IMR-90 (cell line): ENCODE results near the gene ITPRIP. TPM values are rescaled to one million over a fixed set of nuclear protein-coding genes. Genes with fewer than 3 reads are reported as not detected.

ENCODE experiments used
- ATAC-seq: fragments of 200-7000 bp; cut with Tn5 transposase; 2 replicates; pipeline ENCODE4 v1.9.1; 2020; ENCODE audit warnings: low read depth, mild to moderate bottlenecking, moderate library complexity
- BruUV-seq: library from RNA; stranded (reverse); fragments of 400-500 nt; replicated peaks from 2 replicates; lab custom pipeline; 2021; lab: Mats Ljungman, UMichigan
- CTCF ChIA-PET: fragments of 300-600 bp; formaldehyde crosslinking; extraction: SDS; loops from one replicate; lab custom pipeline; 2021; ENCODE audit warnings: antibody characterized with exemption; lab: Yijun Ruan, JAX
- POLR2A ChIA-PET: fragments of 300-600 bp; sonication (Branson Sonifier 250); formaldehyde crosslinking; loops from one replicate; lab custom pipeline; 2022; ENCODE audit warnings: antibody characterized with exemption; ENCODE audit not compliant: unreplicated experiment; lab: Charles Lee
- DNase-seq: peaks from one replicate; pipeline ENCODE4 v3.0.0; 2013
- H2AFZ ChIP-seq: replicated peaks from 2 replicates; pipeline ENCODE3; 2013; ENCODE audit warnings: low read length, mild to moderate bottlenecking; ENCODE audit not compliant: poor library complexity
- H2AK5ac ChIP-seq: 2 replicates; pipeline ENCODE4 v1.6.1; 2013; ENCODE audit warnings: low read depth, low read length, inconsistent platforms
- H2AK9ac ChIP-seq: replicated peaks from 2 replicates; pipeline ENCODE3; 2013; ENCODE audit warnings: mild to moderate bottlenecking, low read depth, low read length, moderate library complexity; ENCODE audit not compliant: poor library complexity
- H2BK120ac ChIP-seq: 2 replicates; pipeline ENCODE4 v1.6.1; 2013; ENCODE audit warnings: low read depth, low read length, inconsistent platforms
- H2BK15ac ChIP-seq: 3 replicates; pipeline ENCODE4 v1.6.1; 2013; ENCODE audit warnings: low read depth, low read length, inconsistent platforms
- H2BK20ac ChIP-seq: 2 replicates; pipeline ENCODE4 v1.6.1; 2013; ENCODE audit warnings: low read depth, mild to moderate bottlenecking, inconsistent platforms, low read length, moderate library complexity
- H2BK5ac ChIP-seq: 2 replicates; pipeline ENCODE4 v1.6.1; 2013; ENCODE audit warnings: mild to moderate bottlenecking, low read depth, low read length, inconsistent platforms; ENCODE audit not compliant: poor library complexity, severe bottlenecking
- H3K14ac ChIP-seq: replicated peaks from 2 replicates; pipeline ENCODE4 v1.6.1; 2013; ENCODE audit warnings: low read depth, low read length, inconsistent platforms
- H3K18ac ChIP-seq: 2 replicates; pipeline ENCODE4 v1.6.1; 2013; ENCODE audit warnings: low read depth, low read length, control low read depth
- H3K23ac ChIP-seq: 2 replicates; pipeline ENCODE4 v1.6.1; 2013; ENCODE audit warnings: low read depth, low read length, inconsistent platforms
- H3K27ac ChIP-seq: 2 replicates; pipeline ENCODE4 v1.5.1; 2013; ENCODE audit warnings: mild to moderate bottlenecking, control low read depth, low read length; ENCODE audit not compliant: insufficient read depth
- H3K27me3 ChIP-seq: 2 replicates; pipeline ENCODE4 v1.6.1; 2013; ENCODE audit warnings: low read length; ENCODE audit not compliant: control insufficient read depth, insufficient read depth
- H3K36me3 ChIP-seq: 2 replicates; pipeline ENCODE4 v1.6.1; 2013; ENCODE audit warnings: low read length, mixed read lengths; ENCODE audit not compliant: control insufficient read depth, insufficient read depth
- H3K4ac ChIP-seq: 2 replicates; pipeline ENCODE4 v1.6.1; 2013; ENCODE audit warnings: low read depth, low read length, inconsistent platforms
- H3K4me1 ChIP-seq: 2 replicates; pipeline ENCODE4 v1.6.1; 2013; ENCODE audit warnings: low read length, mixed read lengths; ENCODE audit not compliant: control insufficient read depth, insufficient read depth
- H3K4me2 ChIP-seq: 2 replicates; pipeline ENCODE4 v1.6.1; 2013; ENCODE audit warnings: low read depth, mild to moderate bottlenecking, control low read depth, low read length, moderate library complexity
- H3K4me3 ChIP-seq: 2 replicates; pipeline ENCODE4 v1.5.1; 2013; ENCODE audit warnings: low read depth, mild to moderate bottlenecking, control low read depth, low read length, moderate library complexity; ENCODE audit not compliant: insufficient read depth
- H3K56ac ChIP-seq: 2 replicates; pipeline ENCODE4 v1.6.1; 2013; ENCODE audit warnings: low read length, inconsistent platforms; ENCODE audit not compliant: insufficient read depth; ENCODE audit errors: extremely low read depth
- H3K79me1 ChIP-seq, 2 experiments: 2 replicates each; pipeline ENCODE4 v1.6.1; 2013; ENCODE audit warnings: low read length in 2 of 2, inconsistent platforms in 1 of 2, low read depth in 1 of 2
- H3K9ac ChIP-seq: 2 replicates; pipeline ENCODE4 v1.6.1; 2013; ENCODE audit warnings: low read depth, low read length, control low read depth
- H3K9me1 ChIP-seq: 2 replicates; pipeline ENCODE4 v1.6.1; 2013; ENCODE audit warnings: low read length, inconsistent platforms; ENCODE audit not compliant: insufficient read depth
- H3K9me3 ChIP-seq: 2 replicates; pipeline ENCODE4 v1.6.1; 2013; ENCODE audit warnings: low read length; ENCODE audit not compliant: control insufficient read depth, insufficient read depth
- H4K20me1 ChIP-seq: 2 replicates; pipeline ENCODE4 v1.6.1; 2013; ENCODE audit warnings: low read length, inconsistent platforms; ENCODE audit not compliant: insufficient read depth
- H4K5ac ChIP-seq: 2 replicates; pipeline ENCODE4 v1.6.1; 2013; ENCODE audit warnings: mild to moderate bottlenecking, low read depth, low read length, control low read depth
- H4K8ac ChIP-seq, 2 experiments: 2 replicates each; pipeline ENCODE4 v1.6.1; 2013; ENCODE audit warnings: low read depth in 2 of 2, low read length in 2 of 2, control low read depth in 1 of 2, inconsistent platforms in 1 of 2
- H4K91ac ChIP-seq: 2 replicates; pipeline ENCODE4 v1.6.1; 2013; ENCODE audit warnings: low read depth, low read length, inconsistent platforms; ENCODE audit not compliant: insufficient read depth
- BHLHE40 ChIP-seq: fragments of 150-350 bp; IDR thresholded peaks from 2 replicates; pipeline ENCODE4 v1.6.1; 2016; ENCODE audit warnings: mild to moderate bottlenecking, low read depth, low read length
- CEBPB ChIP-seq: IDR thresholded peaks from 2 replicates; pipeline ENCODE4 v1.6.1; 2012; ENCODE audit warnings: low read depth, low read length, improper control_type of control experiment
- CHD1 ChIP-seq: IDR thresholded peaks from 2 replicates; pipeline ENCODE4 v1.6.1; 2012; ENCODE audit warnings: low read depth, low read length, improper control_type of control experiment
- MAFK ChIP-seq: IDR thresholded peaks from 2 replicates; pipeline ENCODE4 v1.6.1; 2012; ENCODE audit warnings: low read depth, low read length, improper control_type of control experiment
- MAZ ChIP-seq: IDR thresholded peaks from 2 replicates; pipeline ENCODE4 v1.6.1; 2012; ENCODE audit warnings: low read depth, mild to moderate bottlenecking, low read length, improper control_type of control experiment, moderate library complexity, borderline replicate concordance
- MXI1 ChIP-seq: IDR thresholded peaks from 2 replicates; pipeline ENCODE4 v1.6.1; 2012; ENCODE audit warnings: low read depth, mild to moderate bottlenecking, low read length, moderate library complexity, borderline replicate concordance
- NFE2L2 ChIP-seq: fragments of 150-350 bp; IDR thresholded peaks from 2 replicates; pipeline ENCODE4 v1.6.1; 2016; ENCODE audit warnings: low read depth, mild to moderate bottlenecking, low read length
- POLR2A ChIP-seq: IDR thresholded peaks from 2 replicates; pipeline ENCODE4 v1.6.1; 2012; ENCODE audit warnings: mild to moderate bottlenecking, low read depth, low read length
- RAD21 ChIP-seq: IDR thresholded peaks from 2 replicates; pipeline ENCODE4 v1.6.1; 2012; ENCODE audit warnings: low read length, improper control_type of control experiment
- RCOR1 ChIP-seq: IDR thresholded peaks from 2 replicates; pipeline ENCODE4 v1.6.1; 2012; ENCODE audit warnings: mild to moderate bottlenecking, low read length, improper control_type of control experiment; ENCODE audit not compliant: insufficient replicate concordance
- RFX5 ChIP-seq: IDR thresholded peaks from 2 replicates; pipeline ENCODE4 v1.8.0; 2012; ENCODE audit warnings: low read depth, mild to moderate bottlenecking, low read length, moderate library complexity
- SMC3 ChIP-seq: fragments of 150-350 bp; IDR thresholded peaks from 2 replicates; pipeline ENCODE4 v1.6.1; 2016; ENCODE audit warnings: low read depth, mild to moderate bottlenecking, antibody characterized with exemption, low read length, moderate library complexity
- WGBS, 2 experiments: methylation state at CpG; one replicate each; pipeline versions ENCODE4 v1.1.5 to v1.1.7; 2013; ENCODE audit warnings: missing lambda C conversion rate in 2 of 2; ENCODE audit not compliant: insufficient read length in 1 of 2; ENCODE audit errors: extremely low coverage in 2 of 2; 5-methylcytosine and 5-hydroxymethylcytosine counted together
- dilution Hi-C: fragments of 300-500 bp; cut with HindIII; formaldehyde crosslinking; loops from one replicate; pipeline ENCODE4 v1.14.3; 2018; ENCODE audit warnings: low sequenced_read_pairs; ENCODE audit not compliant: unreplicated experiment
- in situ Hi-C: fragments of 300-500 bp; cut with MboI; formaldehyde crosslinking; loops from 3 replicates; pipeline ENCODE4 v1.14.3; 2019; ENCODE audit warnings: low sequenced_read_pairs, inconsistent platforms, mixed read lengths
- intact Hi-C: fragments of 100-400 bp; cut with micrococcal nuclease; formaldehyde crosslinking; loops from 2 replicates; pipeline ENCODE4 v1.10.0; 2022
- polyA plus RNA-seq, 3 experiments: library from polyadenylated mRNA; depleted of rRNA; stranded (reverse); fragments of >200 nt; gene quantifications; 2 replicates each; pipeline ENCODE4 v1.2.3, GENCODE V29; 2012; ENCODE audit warnings: low replicate concordance in 1 of 3
- total RNA-seq: library from RNA; depleted of rRNA; stranded (reverse); fragments of >200 nt; gene quantifications from 2 replicates; pipeline ENCODE4 v1.2.3, GENCODE V29; 2012
- TF ChIP-seq, protein P1 (sequence below): fragments of 150-350 bp; IDR thresholded peaks from 2 replicates; pipeline ENCODE4 v1.6.1; 2016; ENCODE audit warnings: low read depth, mild to moderate bottlenecking, low read length, moderate library complexity, borderline replicate concordance
- TF ChIP-seq, protein P2 (sequence below): conservative IDR thresholded peaks from 2 replicates; pipeline ENCODE4 v1.5.1; 2012; ENCODE audit warnings: mild to moderate bottlenecking, low read depth, low read length, improper control_type of control experiment
- TF ChIP-seq, protein P3 (sequence below): fragments of 150-350 bp; IDR thresholded peaks from 2 replicates; pipeline ENCODE4 v1.6.1; 2017; ENCODE audit warnings: mild to moderate bottlenecking, antibody characterized with exemption, low read length, low read depth

ITPRIP gene
- total and polyA plus RNA-seq, 2 of the 4 experiments (the other 2 are of a cell fraction): 7.5 to 31.9 TPM

DNA sequence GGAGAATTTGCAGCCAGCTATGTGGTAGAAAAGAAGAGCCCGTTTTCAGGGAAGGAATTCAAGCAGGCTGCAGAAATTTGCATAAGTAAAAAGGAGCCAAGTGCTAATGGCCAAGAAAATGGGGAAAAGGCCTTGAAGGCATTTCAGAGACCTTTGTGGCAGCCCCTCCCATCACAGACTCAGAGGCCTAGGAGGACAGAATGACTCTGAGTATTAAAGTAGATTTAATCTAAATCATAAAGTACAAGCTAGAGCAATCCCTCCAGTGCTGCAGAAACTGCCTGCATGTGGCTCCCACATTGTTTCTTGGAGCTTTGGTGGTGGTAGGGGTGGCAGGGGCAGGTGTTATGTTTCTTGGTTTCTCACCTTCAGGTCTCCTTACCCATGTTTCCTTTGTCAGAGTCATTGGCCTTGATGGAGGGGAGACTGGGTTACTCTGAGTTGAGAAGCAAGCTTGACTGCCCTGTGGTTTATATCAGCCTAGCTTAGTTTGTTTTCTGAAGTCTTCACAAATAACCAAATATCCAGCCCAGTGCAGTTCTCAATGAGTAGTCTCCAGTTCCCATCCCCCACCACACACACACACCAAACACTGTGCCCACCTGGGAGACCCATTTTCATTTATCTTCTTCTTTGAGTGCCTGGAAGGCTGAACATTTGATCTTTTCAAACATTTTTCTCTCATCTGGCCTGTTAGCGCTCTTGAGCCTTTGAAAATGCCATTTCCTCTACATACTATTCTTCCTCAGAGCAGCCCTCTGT lies 34.5 kb downstream of the ITPRIP start:
- ATAC-seq (no peak), DNase-seq (no peak)
- no peak overlapping the region; the same call in 1 of the 2 replicates for H4K91ac ChIP-seq
- dilution Hi-C loops: no loop called here
- BruUV-seq: no TSS peak
- H3K4me1 ChIP-seq: peaks cover 19% of the 10 kb centered on the region
- H3K9me3 ChIP-seq: no peaks in the 10 kb centered on the region
- peaks cover 9% of the 10 kb centered on the region for H4K20me1 ChIP-seq
- H2BK120ac ChIP-seq: no peak overlapping the region
- no peaks in the 10 kb centered on the region for H3K27me3 ChIP-seq
- no peak overlapping the region for H4K5ac ChIP-seq
- no peak overlapping the region for H3K9ac ChIP-seq
- H3K18ac ChIP-seq: no peak overlapping the region
- peaks cover 25% of the 10 kb centered on the region; the same call in 1 of the 2 replicates for H3K9me1 ChIP-seq
- H3K4me3 ChIP-seq: no peak overlapping the region
- no peak overlapping the region for H3K56ac ChIP-seq
- no peak overlapping the region; the same call in 1 of the 2 replicates for H2AK5ac ChIP-seq
- no peak overlapping the region for H2BK20ac ChIP-seq
- H3K27ac ChIP-seq: no peak overlapping the region
- no peak overlapping the region for H3K14ac ChIP-seq
- H4K8ac ChIP-seq: no peak overlapping the region
- in situ Hi-C loops: no loop called here
- H2AFZ ChIP-seq: no peak overlapping the region
- no peak overlapping the region for H2BK15ac ChIP-seq
- ChIA-PET CTCF (interaction anchor here (0.6 to 1.4 kb wide), 2 partner anchors 30 to 310 kb away, joined by 3 to 4 read pairs; no protein-coding TSS in a partner anchor), POLR2A (no interaction called here)
- H3K79me1 ChIP-seq: peaks cover 3 to 38% of the 10 kb centered on the region in 2 experiments; a peak in 3 of 4 replicates
- no peak overlapping the region for H2BK5ac ChIP-seq
- no peak overlapping the region for H3K23ac ChIP-seq
- no peak overlapping the region for H3K4ac ChIP-seq
- 17% methylated on average over 2 of the region's 2 CpGs; no CpG with 5 or more reads in 1 of the 2 experiments for WGBS, 2 experiments
- no peak overlapping the region for H2AK9ac ChIP-seq
- no peak overlapping the region for H3K4me2 ChIP-seq
- peaks cover 2% of the 10 kb centered on the region; the same call in 1 of the 2 replicates for H3K36me3 ChIP-seq
- intact Hi-C loops: no loop called here
- TF ChIP-seq RAD21 (no peak), BHLHE40 (no peak), SMC3 (no peak), CEBPB (no peak), MXI1 (no peak), RCOR1 (no peak), POLR2A (no peak), RFX5 (no peak), MAZ (no peak), MAFK (no peak), CHD1 (no peak), NFE2L2 (no peak)
- TF ChIP-seq, protein P1, sequence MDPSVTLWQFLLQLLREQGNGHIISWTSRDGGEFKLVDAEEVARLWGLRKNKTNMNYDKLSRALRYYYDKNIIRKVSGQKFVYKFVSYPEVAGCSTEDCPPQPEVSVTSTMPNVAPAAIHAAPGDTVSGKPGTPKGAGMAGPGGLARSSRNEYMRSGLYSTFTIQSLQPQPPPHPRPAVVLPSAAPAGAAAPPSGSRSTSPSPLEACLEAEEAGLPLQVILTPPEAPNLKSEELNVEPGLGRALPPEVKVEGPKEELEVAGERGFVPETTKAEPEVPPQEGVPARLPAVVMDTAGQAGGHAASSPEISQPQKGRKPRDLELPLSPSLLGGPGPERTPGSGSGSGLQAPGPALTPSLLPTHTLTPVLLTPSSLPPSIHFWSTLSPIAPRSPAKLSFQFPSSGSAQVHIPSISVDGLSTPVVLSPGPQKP: no peak
- TF ChIP-seq, protein P2, sequence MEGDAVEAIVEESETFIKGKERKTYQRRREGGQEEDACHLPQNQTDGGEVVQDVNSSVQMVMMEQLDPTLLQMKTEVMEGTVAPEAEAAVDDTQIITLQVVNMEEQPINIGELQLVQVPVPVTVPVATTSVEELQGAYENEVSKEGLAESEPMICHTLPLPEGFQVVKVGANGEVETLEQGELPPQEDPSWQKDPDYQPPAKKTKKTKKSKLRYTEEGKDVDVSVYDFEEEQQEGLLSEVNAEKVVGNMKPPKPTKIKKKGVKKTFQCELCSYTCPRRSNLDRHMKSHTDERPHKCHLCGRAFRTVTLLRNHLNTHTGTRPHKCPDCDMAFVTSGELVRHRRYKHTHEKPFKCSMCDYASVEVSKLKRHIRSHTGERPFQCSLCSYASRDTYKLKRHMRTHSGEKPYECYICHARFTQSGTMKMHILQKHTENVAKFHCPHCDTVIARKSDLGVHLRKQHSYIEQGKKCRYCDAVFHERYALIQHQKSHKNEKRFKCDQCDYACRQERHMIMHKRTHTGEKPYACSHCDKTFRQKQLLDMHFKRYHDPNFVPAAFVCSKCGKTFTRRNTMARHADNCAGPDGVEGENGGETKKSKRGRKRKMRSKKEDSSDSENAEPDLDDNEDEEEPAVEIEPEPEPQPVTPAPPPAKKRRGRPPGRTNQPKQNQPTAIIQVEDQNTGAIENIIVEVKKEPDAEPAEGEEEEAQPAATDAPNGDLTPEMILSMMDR: no peak
- TF ChIP-seq, protein P3, sequence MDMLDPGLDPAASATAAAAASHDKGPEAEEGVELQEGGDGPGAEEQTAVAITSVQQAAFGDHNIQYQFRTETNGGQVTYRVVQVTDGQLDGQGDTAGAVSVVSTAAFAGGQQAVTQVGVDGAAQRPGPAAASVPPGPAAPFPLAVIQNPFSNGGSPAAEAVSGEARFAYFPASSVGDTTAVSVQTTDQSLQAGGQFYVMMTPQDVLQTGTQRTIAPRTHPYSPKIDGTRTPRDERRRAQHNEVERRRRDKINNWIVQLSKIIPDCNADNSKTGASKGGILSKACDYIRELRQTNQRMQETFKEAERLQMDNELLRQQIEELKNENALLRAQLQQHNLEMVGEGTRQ: no peak
